H1 (cell line): ENCODE results near the gene GSDME. TPM values are rescaled to one million over a fixed set of nuclear protein-coding genes. Genes with fewer than 3 reads are reported as not detected.

ENCODE experiments used
- CHD7 ChIP-seq: fragments of 300-600 bp; sonication (generic); IDR thresholded peaks from 2 replicates; pipeline ENCODE4 v1.7.1; 2012; ENCODE audit warnings: low read length, moderate library complexity, mild to moderate bottlenecking, inconsistent platforms; ENCODE audit not compliant: insufficient replicate concordance
- GTF2F1 ChIP-seq: IDR thresholded peaks from 2 replicates; pipeline ENCODE4 v1.6.1; 2012; ENCODE audit warnings: low read depth, low read length, improper control_type of control experiment, borderline replicate concordance
- KDM5A ChIP-seq: fragments of 200-600 bp; IDR thresholded peaks from 2 replicates; pipeline ENCODE4 v1.7.1; 2012; ENCODE audit warnings: mild to moderate bottlenecking, low read length, inconsistent platforms, mixed read lengths
- polyA plus RNA-seq, 7 experiments: library from polyadenylated mRNA; depleted of rRNA in 3 of 7; stranded (reverse) in 5 of 7; unstranded in 2 of 7; fragments of >200 nt in 5 of 7; fragments of 200-250 nt in 2 of 7; gene quantifications; 1 replicate in 5 of 7; 2 replicates in 1 of 7; 4 replicates in 1 of 7; pipeline versions ENCODE4 v1.2.1 to v1.2.3, GENCODE V29; 2011 to 2013; ENCODE audit warnings: missing spikeins in 2 of 7, mixed read lengths in 2 of 7
- total RNA-seq: library from RNA; stranded (reverse); fragmentation: NEBNext Ultra II Directional; extraction: Animal tissue kit (Norgen Biotek cat#: 25700); gene quantifications from 2 replicates; pipeline ENCODE4 v1.2.1, GENCODE V29; 2021

GSDME gene
- total and polyA plus RNA-seq, 2 of the 8 experiments (the other 6 are each of a cell fraction or from before 2014, with no cell fraction given) = 5.4 to 7.6 TPM

DNA sequence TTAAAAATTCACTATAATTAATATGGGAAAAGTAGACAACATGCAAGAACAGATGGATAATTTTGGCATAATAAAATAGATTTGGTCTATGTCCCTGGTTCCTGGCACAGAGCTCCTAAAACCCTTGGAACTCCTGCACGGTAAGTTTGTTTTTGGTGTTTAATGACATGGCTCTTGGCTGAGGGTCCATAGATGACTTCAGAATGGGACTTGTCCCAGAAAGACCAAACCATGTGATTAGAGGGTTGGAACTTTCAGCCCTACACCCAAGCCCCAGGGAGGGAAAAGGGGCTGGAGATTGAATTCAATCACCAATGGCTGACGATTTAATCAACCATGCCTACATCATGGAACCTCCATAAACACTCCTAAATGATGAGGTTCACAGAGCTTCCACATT is 12.6 kb upstream of the GSDME start (continued):
- TF ChIP-seq CHD7 (no peak), GTF2F1 (no peak), KDM5A (no peak)
